GM12874 (cell line): ENCODE data around the gene KRT81.

Source experiments
- TF ChIP-seq, protein P1 (sequence below): IDR thresholded peaks from 2 replicates; pipeline ENCODE4 v1.5.1; 2011; ENCODE audit warnings: low read depth, mild to moderate bottlenecking, control low read depth, low read length, moderate library complexity; ENCODE audit not compliant: insufficient read depth

The KRT81 gene

DNA sequence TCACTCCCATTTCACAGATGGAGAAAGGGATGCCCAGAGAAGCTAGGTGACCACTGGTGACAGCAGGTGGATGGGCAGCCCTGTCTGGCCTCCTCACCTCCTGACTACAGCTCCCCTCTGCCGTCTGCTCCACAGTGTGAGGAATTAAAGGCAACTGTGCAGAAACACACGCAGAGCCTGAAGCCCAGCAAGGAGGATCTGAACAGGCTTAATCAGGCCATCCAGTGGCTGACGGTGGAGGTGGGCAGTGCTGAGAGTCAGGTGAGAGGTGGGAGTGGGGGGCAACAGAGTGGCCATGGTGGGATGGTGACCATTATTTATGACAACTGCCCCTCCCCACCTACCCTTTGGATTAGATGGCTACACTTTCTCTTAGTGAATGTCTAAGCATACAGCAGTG, 15.6 kb downstream of the KRT81 start:
- TF ChIP-seq, protein P1, sequence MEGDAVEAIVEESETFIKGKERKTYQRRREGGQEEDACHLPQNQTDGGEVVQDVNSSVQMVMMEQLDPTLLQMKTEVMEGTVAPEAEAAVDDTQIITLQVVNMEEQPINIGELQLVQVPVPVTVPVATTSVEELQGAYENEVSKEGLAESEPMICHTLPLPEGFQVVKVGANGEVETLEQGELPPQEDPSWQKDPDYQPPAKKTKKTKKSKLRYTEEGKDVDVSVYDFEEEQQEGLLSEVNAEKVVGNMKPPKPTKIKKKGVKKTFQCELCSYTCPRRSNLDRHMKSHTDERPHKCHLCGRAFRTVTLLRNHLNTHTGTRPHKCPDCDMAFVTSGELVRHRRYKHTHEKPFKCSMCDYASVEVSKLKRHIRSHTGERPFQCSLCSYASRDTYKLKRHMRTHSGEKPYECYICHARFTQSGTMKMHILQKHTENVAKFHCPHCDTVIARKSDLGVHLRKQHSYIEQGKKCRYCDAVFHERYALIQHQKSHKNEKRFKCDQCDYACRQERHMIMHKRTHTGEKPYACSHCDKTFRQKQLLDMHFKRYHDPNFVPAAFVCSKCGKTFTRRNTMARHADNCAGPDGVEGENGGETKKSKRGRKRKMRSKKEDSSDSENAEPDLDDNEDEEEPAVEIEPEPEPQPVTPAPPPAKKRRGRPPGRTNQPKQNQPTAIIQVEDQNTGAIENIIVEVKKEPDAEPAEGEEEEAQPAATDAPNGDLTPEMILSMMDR, result no peak

DNA sequence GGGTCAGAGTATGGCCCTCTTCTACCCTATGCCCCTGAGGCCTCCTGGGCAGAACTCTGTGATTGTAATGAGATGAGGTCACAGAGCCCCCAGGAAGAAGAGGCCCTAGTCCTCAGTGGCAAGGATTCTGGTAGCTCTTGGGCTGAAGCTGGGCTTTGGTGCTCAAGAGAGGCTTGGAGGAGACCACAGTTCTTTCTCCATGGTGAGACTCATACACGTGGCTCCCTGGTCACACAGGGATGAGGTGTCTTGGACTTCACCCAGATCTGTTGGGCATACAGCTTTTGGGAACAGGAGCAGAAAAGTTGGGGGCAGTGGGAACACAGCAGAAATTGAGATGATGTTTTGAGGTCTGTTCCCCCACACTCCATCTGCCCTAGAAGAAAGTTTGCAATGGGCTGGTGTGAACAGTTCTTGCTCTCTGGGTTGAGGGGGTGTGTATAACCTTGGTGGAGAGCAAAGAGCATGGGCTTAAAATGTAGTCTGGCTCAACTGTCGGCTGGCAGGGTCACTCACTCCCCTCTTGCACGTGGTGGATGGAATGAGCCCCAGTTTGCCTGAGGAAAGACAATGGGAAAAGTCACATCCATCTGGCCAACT, 16.7 kb downstream of the KRT81 start, which contains the start of gene KRT86:
Gene KRT86, plus strand, starts transcription at position 125 of the 600 bp plus-strand sequence. CDS start 27,272 bp downstream, outside the sequence.
- TF ChIP-seq, protein P1, result no peak

- TF ChIP-seq, protein P1, result no peak
Measured at GRCh38 chr12:52271158-52271557, 20.2 kb downstream of the KRT81 start.

GRCh38 chr12:52270541-52271070, 20.7 kb downstream of the KRT81 start:
- TF ChIP-seq, protein P1, result no peak

DNA sequence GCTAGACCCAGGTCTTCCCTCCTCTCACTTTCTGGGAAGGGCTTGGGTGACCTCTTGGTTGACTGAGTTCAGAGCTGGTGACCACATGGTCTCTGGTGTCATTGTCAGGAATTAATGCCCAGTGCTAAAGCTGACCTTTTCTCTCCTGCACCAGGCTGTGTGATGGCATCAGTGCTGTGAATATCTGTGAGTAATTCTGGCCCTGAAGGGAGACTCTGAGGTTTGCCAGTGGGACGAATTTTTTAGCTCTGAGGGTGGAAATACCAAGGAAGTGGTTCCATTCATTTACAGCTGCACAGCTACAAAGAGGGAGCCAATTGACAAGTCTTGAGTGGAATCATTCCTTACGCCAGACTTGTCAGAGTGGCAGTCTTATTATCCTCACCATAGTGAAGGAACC, 23.1 kb downstream of the KRT81 start:
- TF ChIP-seq, protein P1, result no peak

DNA sequence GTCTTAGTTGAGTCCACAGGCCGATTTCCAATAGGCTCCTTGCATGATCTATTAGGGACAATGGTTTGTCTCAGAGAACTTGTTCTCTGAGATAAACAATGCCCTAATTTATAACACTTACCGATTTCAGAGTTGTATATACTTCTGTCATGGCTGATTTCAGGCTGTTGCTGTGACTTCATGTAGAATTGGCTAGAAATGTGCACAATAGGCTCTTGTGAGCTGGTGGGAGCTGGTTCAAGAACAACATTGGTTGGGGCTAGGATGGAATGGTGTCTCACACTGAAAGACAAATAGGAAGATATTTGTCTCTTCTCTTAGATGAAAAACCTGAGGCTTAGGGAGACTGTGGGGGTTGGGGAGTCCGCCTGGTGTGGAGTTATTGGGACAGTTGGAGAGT, 23.6 kb downstream of the KRT81 start:
- TF ChIP-seq, protein P1, result no peak

GRCh38 chr12:52267266-52267665, 24.1 kb downstream of the KRT81 start:
- TF ChIP-seq, protein P1, result no peak
